ENCODE data around the gene MRPL23.

- no peak for TF ChIP-seq CTCF (IDR thresholded peaks at IDR 0.05)
- no peak for TF ChIP-seq POLR2A (IDR thresholded peaks at IDR 0.05)
These were observed 38.5 kb upstream of the MRPL23 start for GRCh38 chr11:1908618-1909017.
